Osteoblast (primary cell): Measurements from ENCODE around the gene CFAP90. TPM values are rescaled to one million over a fixed set of nuclear protein-coding genes. Genes with fewer than 3 reads are reported as not detected.

ENCODE experiments used
- DNase-seq: peaks from one replicate; pipeline ENCODE4 v3.0.0; 2011; ENCODE audit warnings: low spot score, mixed read lengths; ENCODE audit not compliant: insufficient read length; ENCODE audit errors: missing footprints
- H2AFZ ChIP-seq: 2 replicates; pipeline ENCODE4 v1.6.0; 2011; ENCODE audit warnings: mild to moderate bottlenecking, low read length
- H3K27ac ChIP-seq: 2 replicates; pipeline ENCODE4 v1.5.1; 2011; ENCODE audit warnings: mild to moderate bottlenecking, low read depth, low read length, moderate library complexity
- H3K27me3 ChIP-seq: 2 replicates; pipeline ENCODE4 v1.6.0; 2012; ENCODE audit warnings: mild to moderate bottlenecking, control low read depth, inconsistent platforms, low read length, moderate library complexity; ENCODE audit not compliant: insufficient read depth
- H3K36me3 ChIP-seq: 2 replicates; pipeline ENCODE4 v1.5.1; 2011; ENCODE audit warnings: mild to moderate bottlenecking, low read length, control low read depth, moderate library complexity; ENCODE audit not compliant: insufficient read depth
- H3K4me1 ChIP-seq: 2 replicates; pipeline ENCODE4 v1.5.1; 2011; ENCODE audit warnings: mild to moderate bottlenecking, low read length, control low read depth, moderate library complexity; ENCODE audit not compliant: insufficient read depth
- H3K4me2 ChIP-seq: 2 replicates; pipeline ENCODE4 v1.6.0; 2011; ENCODE audit warnings: mild to moderate bottlenecking, low read length; ENCODE audit not compliant: insufficient read depth
- H3K4me3 ChIP-seq: fragments of 200-600 bp; sonication (generic); 3 replicates; pipeline ENCODE4 v1.5.1; 2012; ENCODE audit warnings: mild to moderate bottlenecking, low read length, inconsistent platforms; ENCODE audit not compliant: insufficient read depth
- H3K79me2 ChIP-seq: 2 replicates; pipeline ENCODE4 v1.6.0; 2012; ENCODE audit warnings: mild to moderate bottlenecking, low read length, control low read depth, inconsistent platforms; ENCODE audit not compliant: insufficient read depth
- H3K9me3 ChIP-seq: 2 replicates; pipeline ENCODE4 v1.5.1; 2011; ENCODE audit warnings: low read depth, low read length, control low read depth
- H4K20me1 ChIP-seq: 2 replicates; pipeline ENCODE4 v1.6.0; 2012; ENCODE audit warnings: mild to moderate bottlenecking, low read length, control low read depth; ENCODE audit not compliant: insufficient read depth
- total RNA-seq: library from RNA; depleted of rRNA; stranded (reverse); fragments of >200 nt; gene quantifications from 2 replicates; pipeline ENCODE4 v1.2.3, GENCODE V29; 2012
- TF ChIP-seq, protein P1 (sequence below): IDR thresholded peaks from 2 replicates; pipeline ENCODE4 v1.5.1; 2011; ENCODE audit warnings: mild to moderate bottlenecking, low read depth, low read length, moderate library complexity; ENCODE audit errors: extremely low read depth

CFAP90 gene
- total RNA-seq, 1 donor, result 1.1 TPM

DNA sequence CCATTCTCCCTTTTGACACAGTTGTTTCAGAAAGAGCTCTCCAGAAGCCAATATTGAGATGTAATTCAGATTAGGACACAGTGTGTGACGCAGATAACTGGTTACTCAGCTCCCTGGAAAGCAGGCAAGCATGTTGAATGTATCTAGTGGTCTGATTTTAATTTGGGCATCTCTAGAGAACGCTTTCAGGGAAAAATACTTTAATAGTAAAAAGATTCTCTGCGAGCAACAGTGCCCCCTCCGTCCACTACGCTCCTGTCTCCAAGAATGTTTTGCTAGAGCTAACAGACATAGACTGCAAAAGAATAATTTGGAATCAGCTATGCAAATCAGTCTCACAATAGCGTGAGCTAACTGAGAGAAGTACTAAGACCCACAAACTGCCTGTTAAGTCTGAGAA lies 23.3 kb downstream of the CFAP90 start:
- no peak overlapping the region for H3K4me3 ChIP-seq
- H3K4me1 ChIP-seq, result no peaks in the 10 kb centered on the region
- no peak overlapping the region for H2AFZ ChIP-seq
- no peak overlapping the region for H3K4me2 ChIP-seq
- TF ChIP-seq, protein P1, sequence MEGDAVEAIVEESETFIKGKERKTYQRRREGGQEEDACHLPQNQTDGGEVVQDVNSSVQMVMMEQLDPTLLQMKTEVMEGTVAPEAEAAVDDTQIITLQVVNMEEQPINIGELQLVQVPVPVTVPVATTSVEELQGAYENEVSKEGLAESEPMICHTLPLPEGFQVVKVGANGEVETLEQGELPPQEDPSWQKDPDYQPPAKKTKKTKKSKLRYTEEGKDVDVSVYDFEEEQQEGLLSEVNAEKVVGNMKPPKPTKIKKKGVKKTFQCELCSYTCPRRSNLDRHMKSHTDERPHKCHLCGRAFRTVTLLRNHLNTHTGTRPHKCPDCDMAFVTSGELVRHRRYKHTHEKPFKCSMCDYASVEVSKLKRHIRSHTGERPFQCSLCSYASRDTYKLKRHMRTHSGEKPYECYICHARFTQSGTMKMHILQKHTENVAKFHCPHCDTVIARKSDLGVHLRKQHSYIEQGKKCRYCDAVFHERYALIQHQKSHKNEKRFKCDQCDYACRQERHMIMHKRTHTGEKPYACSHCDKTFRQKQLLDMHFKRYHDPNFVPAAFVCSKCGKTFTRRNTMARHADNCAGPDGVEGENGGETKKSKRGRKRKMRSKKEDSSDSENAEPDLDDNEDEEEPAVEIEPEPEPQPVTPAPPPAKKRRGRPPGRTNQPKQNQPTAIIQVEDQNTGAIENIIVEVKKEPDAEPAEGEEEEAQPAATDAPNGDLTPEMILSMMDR, result no peak
- no peak for DNase-seq
- no peaks in the 10 kb centered on the region for H3K79me2 ChIP-seq
- no peak overlapping the region for H3K27ac ChIP-seq
- H3K9me3 ChIP-seq, result no peaks in the 10 kb centered on the region
- no peaks in the 10 kb centered on the region for H4K20me1 ChIP-seq
- no peaks in the 10 kb centered on the region for H3K36me3 ChIP-seq
- H3K27me3 ChIP-seq, result no peaks in the 10 kb centered on the region

DNA sequence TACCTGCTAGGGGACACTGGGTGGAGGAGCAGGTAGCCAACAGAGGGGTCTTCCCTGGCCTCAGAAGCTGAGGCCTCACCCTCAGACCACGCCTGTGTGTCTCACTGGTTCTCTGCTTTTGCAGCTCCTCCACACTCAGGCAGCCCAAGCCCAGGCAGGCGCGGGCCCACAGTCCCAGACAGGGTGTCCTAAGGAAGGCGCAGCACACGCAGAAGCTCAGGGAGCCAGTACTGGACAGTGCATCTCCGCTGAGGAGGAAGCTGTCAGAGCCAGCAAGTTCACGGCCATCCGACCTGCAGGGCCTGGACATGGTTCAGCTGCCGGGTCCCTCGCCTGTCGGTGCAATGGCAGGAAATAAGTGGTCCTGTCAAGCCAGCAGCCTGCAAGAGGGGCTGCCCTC lies 25.3 kb downstream of the CFAP90 start:
- Histone ChIP-seq H2AFZ (no peak overlapping the region), H3K36me3 (no peaks in the 10 kb centered on the region), H4K20me1 (no peaks in the 10 kb centered on the region), H3K79me2 (no peaks in the 10 kb centered on the region), H3K27ac (no peak overlapping the region), H3K9me3 (no peaks in the 10 kb centered on the region), H3K27me3 (no peaks in the 10 kb centered on the region), H3K4me1 (no peaks in the 10 kb centered on the region), H3K4me3 (no peak overlapping the region), H3K4me2 (no peak overlapping the region)
- no peak for DNase-seq
- TF ChIP-seq, protein P1, result no peak

DNA sequence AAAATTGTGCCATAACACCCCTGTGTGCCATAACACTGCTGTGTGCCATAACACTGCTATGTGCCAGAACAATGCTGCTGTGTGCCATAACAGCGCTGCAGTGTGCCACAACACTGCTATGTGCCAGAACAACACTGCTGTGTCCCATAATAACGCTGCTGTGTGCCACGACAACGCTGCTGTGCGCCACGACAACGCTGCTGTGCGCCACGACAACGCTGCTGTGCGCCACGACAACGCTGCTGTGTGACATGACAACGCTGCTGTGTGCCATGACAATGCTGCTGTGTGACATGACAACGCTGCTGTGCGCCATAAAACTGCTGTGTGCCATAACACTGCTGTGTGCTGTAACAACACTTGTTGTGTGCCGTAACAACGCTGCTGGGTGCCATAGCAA lies 25.9 kb downstream of the CFAP90 start:
- no peaks in the 10 kb centered on the region for H4K20me1 ChIP-seq
- H3K4me3 ChIP-seq, result no peak overlapping the region
- H3K27me3 ChIP-seq, result no peaks in the 10 kb centered on the region
- H3K9me3 ChIP-seq, result no peaks in the 10 kb centered on the region
- H2AFZ ChIP-seq, result no peak overlapping the region
- no peak for DNase-seq
- TF ChIP-seq, protein P1, result no peak
- no peak overlapping the region for H3K4me2 ChIP-seq
- no peaks in the 10 kb centered on the region for H3K36me3 ChIP-seq
- H3K27ac ChIP-seq, result no peak overlapping the region
- no peaks in the 10 kb centered on the region for H3K79me2 ChIP-seq
- H3K4me1 ChIP-seq, result no peaks in the 10 kb centered on the region

DNA sequence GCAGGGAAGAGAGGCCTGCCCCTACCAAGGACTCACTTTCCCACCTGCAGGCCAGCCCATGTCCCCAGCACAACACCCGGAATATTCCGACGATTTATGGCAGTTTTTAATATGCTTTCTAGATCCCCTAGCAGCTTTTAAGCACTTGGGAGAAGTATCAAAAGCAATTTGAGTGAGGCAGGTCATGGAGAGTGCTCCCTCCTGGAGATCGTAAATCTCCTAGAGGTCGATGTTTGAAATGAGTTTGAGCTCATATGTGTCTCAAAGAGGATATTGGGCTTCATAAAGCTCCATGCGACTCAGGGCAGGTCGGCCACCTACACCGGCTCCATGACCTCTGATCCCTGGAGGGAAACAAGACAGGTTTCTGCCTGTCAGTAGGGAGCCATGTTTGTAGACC lies 27.3 kb downstream of the CFAP90 start:
- no peaks in the 10 kb centered on the region for H3K4me1 ChIP-seq
- H3K4me3 ChIP-seq, result no peak overlapping the region
- H3K36me3 ChIP-seq, result no peaks in the 10 kb centered on the region
- H3K27me3 ChIP-seq, result no peaks in the 10 kb centered on the region
- no peaks in the 10 kb centered on the region for H3K9me3 ChIP-seq
- no peak overlapping the region for H3K27ac ChIP-seq
- no peak overlapping the region for H3K4me2 ChIP-seq
- no peaks in the 10 kb centered on the region for H3K79me2 ChIP-seq
- no peak overlapping the region for H2AFZ ChIP-seq
- TF ChIP-seq, protein P1, result no peak
- no peaks in the 10 kb centered on the region for H4K20me1 ChIP-seq
- DNase-seq, result no peak
